Measurements from ENCODE around the gene SLC25A23. TPM values are rescaled to one million over a fixed set of nuclear protein-coding genes. Genes with fewer than 3 reads are reported as not detected.

SLC25A23 gene
- polyA plus RNA-seq, 1 of the 3 experiments (the other 2 are of a cell fraction): 10.9 TPM

GRCh38 chr19:6412061-6412446 is 47.5 kb downstream of the SLC25A23 start:
- Histone ChIP-seq H3K9ac (no peak overlapping the region), H3F3A (replicated peaks; ENCODE audit: insufficient read depth) (no peaks in the 10 kb centered on the region), H3K4me3 (ENCODE audit: low read depth in 2 of 2, low read length in 1 of 2) (no peak overlapping the region), H2AFZ (ENCODE audit: low read depth) (no peak overlapping the region), H3K4me1 (ENCODE audit: control insufficient read depth in 1 of 2, insufficient read depth in 2 of 2, low read depth in 1 of 2, low read length in 1 of 2) (no peaks in the 10 kb centered on the region), H4K20me1 (ENCODE audit: insufficient read depth) (no peaks in the 10 kb centered on the region), H3K9me3 (no peaks in the 10 kb centered on the region), H3K4me2 (no peak overlapping the region), H3K27me3 (ENCODE audit: insufficient read depth) (no peaks in the 10 kb centered on the region), H3K79me2 (ENCODE audit: insufficient read depth) (0 out of 2 replicates have a peak, but pooled peaks cover 2% of the 10 kb centered on the region), H3K36me3 (replicated peaks in 1 of 2; ENCODE audit: control insufficient read depth in 1 of 2, insufficient read depth in 2 of 2, low read length in 1 of 2) (peaks cover 7 to 31% of the 10 kb centered on the region in 2 experiments), H3K27ac (ENCODE audit: low read depth in 2 of 2, low read length in 1 of 2) (no peak overlapping the region), H3K9me2 (no peaks in the 10 kb centered on the region)
- TF ChIP-seq ZBTB33 (IDR thresholded peaks at IDR 0.05; ENCODE audit: borderline replicate concordance, low read depth) (no peak), USF1 (IDR thresholded peaks at IDR 0.05; ENCODE audit: borderline replicate concordance, low read depth) (no peak), POLR2AphosphoS5 (IDR thresholded peaks at IDR 0.05; ENCODE audit: low read depth, low read length) (peak; percentile 13; the same call in 1 of the 2 replicates), TCF12 (IDR thresholded peaks at IDR 0.05) (no peak)
- ChIA-PET POLR2A (no interaction called here), CTCF (interaction anchor here (0.5 to 3.0 kb wide), 5 partner anchors 10 to 194 kb away, joined by 3 to 16 read pairs (median 5); no protein-coding TSS in a partner anchor)
- DNase-seq: no peak
- WGBS (ENCODE audit: low lambda C conversion rate): 93% methylated on average over 3 of the region's 12 CpGs

GRCh38 chr19:6409346-6409745 is 50.2 kb downstream of the SLC25A23 start:
- Histone ChIP-seq H3K4me2 (no peak overlapping the region), H3K9me3 (no peaks in the 10 kb centered on the region), H3K4me1 (ENCODE audit: control insufficient read depth in 1 of 2, insufficient read depth in 2 of 2, low read depth in 1 of 2, low read length in 1 of 2) (no peaks in the 10 kb centered on the region), H3K79me2 (ENCODE audit: insufficient read depth) (no peaks in the 10 kb centered on the region), H3K27me3 (ENCODE audit: insufficient read depth) (no peaks in the 10 kb centered on the region), H3K9me2 (no peaks in the 10 kb centered on the region), H4K20me1 (ENCODE audit: insufficient read depth) (no peaks in the 10 kb centered on the region), H3K9ac (no peak overlapping the region), H3K36me3 (replicated peaks in 1 of 2; ENCODE audit: control insufficient read depth in 1 of 2, insufficient read depth in 2 of 2, low read length in 1 of 2) (peaks cover 0 to 5% of the 10 kb centered on the region in 2 experiments), H3F3A (replicated peaks; ENCODE audit: insufficient read depth) (no peaks in the 10 kb centered on the region), H3K4me3 (ENCODE audit: low read depth in 2 of 2, low read length in 1 of 2) (no peak overlapping the region), H2AFZ (ENCODE audit: low read depth) (no peak overlapping the region), H3K27ac (ENCODE audit: low read depth in 2 of 2, low read length in 1 of 2) (no peak overlapping the region)
- no peak for DNase-seq
- WGBS (ENCODE audit: low lambda C conversion rate): 94% methylated on average over 6 of the region's 6 CpGs
- ChIA-PET CTCF (no interaction called here), POLR2A (no interaction called here)
- TF ChIP-seq EZH2phosphoT487 (IDR thresholded peaks at IDR 0.05; ENCODE audit: borderline replicate concordance, low read depth) (no peak), IRF3 (IDR thresholded peaks at IDR 0.05; ENCODE audit: low read depth, low read length) (no peak), YY1 (IDR thresholded peaks at IDR 0.05; ENCODE audit: low read depth) (no peak), MEF2A (IDR thresholded peaks at IDR 0.05; ENCODE audit: borderline replicate concordance, low read depth) (no peak), FOSL2 (IDR thresholded peaks at IDR 0.05; ENCODE audit: borderline replicate concordance, low read depth) (no peak), SMC3 (IDR thresholded peaks at IDR 0.05; ENCODE audit: low read depth, low read length) (no peak), RXRA (IDR thresholded peaks at IDR 0.05; ENCODE audit: borderline replicate concordance, low read depth) (no peak)
